ENCODE results near the gene SLC29A3. TPM values are rescaled to one million over a fixed set of nuclear protein-coding genes. Genes with fewer than 3 reads are reported as not detected.

Gene SLC29A3
- total RNA-seq, 1 experiment from 2014 or later = 4.4 TPM

- POLR2A ChIA-PET (ENCODE audit: unreplicated experiment) = no interaction called here
- intact Hi-C loops (cut with micrococcal nuclease) = no loop called here
- CTCF ChIA-PET = no interaction called here
Measured at GRCh38 chr10:71375952-71376351, 56.9 kb downstream of the SLC29A3 start.

GRCh38 chr10:71378336-71379117 lies 59.5 kb downstream of the SLC29A3 start:
- POLR2A ChIA-PET (ENCODE audit: unreplicated experiment) = no interaction called here
- Histone ChIP-seq H3K9me3 (ENCODE audit: low read length) (no peaks in the 10 kb centered on the region), H3K9me2 (replicated peaks; ENCODE audit: low read length) (no peaks in the 10 kb centered on the region), H4K20me1 (ENCODE audit: low read length) (no peaks in the 10 kb centered on the region), H3K4me2 (ENCODE audit: low read length) (no peak overlapping the region), H3K4me3 (ENCODE audit: low read length) (no peak overlapping the region), H3K27ac (ENCODE audit: low read length) (no peak overlapping the region), H3F3A (ENCODE audit: low read length, unreplicated experiment) (no peaks in the 10 kb centered on the region), H3K36me3 (ENCODE audit: low read depth, low read length) (no peaks in the 10 kb centered on the region), H3K79me2 (ENCODE audit: low read length) (no peaks in the 10 kb centered on the region), H2AFZ (ENCODE audit: low read length) (no peak overlapping the region), H3K9ac (ENCODE audit: low read length) (no peak overlapping the region), H3K27me3 (ENCODE audit: low read length) (no peaks in the 10 kb centered on the region), H3K4me1 (ENCODE audit: insufficient read depth, low read length) (peaks cover 9% of the 10 kb centered on the region)
- CTCF ChIA-PET = interaction anchor here (0.6 to 0.8 kb wide), 2 partner anchors 59 to 88 kb away, joined by 3 to 4 read pairs; partner anchors contain the start of gene SLC29A3
- TF ChIP-seq EZH2 (IDR thresholded peaks at IDR 0.05; ENCODE audit: low read length, unreplicated experiment) (no peak), EZH2phosphoT487 (IDR thresholded peaks at IDR 0.05; ENCODE audit: borderline replicate concordance, low read length) (no peak), CTCF (conservative IDR thresholded peaks at IDR 0.05; ENCODE audit: low read depth, low read length) (no peak)
- intact Hi-C loops (cut with micrococcal nuclease) = no loop called here
- no peak for ATAC-seq
- no peak for DNase-seq
- no TSS peak for BruUV-seq (replicated peaks)

More at GRCh38 chr10:71375952-71376351, 56.9 kb downstream of the SLC29A3 start:
- BruUV-seq (replicated peaks) = no TSS peak
- no peaks in the 10 kb centered on the region for H3K36me3 ChIP-seq (ENCODE audit: low read depth, low read length)
- H3K27me3 ChIP-seq (ENCODE audit: low read length) = no peaks in the 10 kb centered on the region
- H4K20me1 ChIP-seq (ENCODE audit: low read length) = no peaks in the 10 kb centered on the region
- H3F3A ChIP-seq (ENCODE audit: low read length, unreplicated experiment) = no peaks in the 10 kb centered on the region
- no peaks in the 10 kb centered on the region for H3K79me2 ChIP-seq (ENCODE audit: low read length)
- TF ChIP-seq EZH2 (IDR thresholded peaks at IDR 0.05; ENCODE audit: low read length, unreplicated experiment) = no peak
- no peak for TF ChIP-seq EZH2phosphoT487 (IDR thresholded peaks at IDR 0.05; ENCODE audit: borderline replicate concordance, low read length)
- no peak for TF ChIP-seq CTCF (conservative IDR thresholded peaks at IDR 0.05; ENCODE audit: low read depth, low read length)
- ATAC-seq (no peak), DNase-seq (no peak)
- H3K4me1 ChIP-seq (ENCODE audit: insufficient read depth, low read length) = peaks cover 9% of the 10 kb centered on the region
- H3K9me2 ChIP-seq (replicated peaks; ENCODE audit: low read length) = no peaks in the 10 kb centered on the region
- H3K27ac ChIP-seq (ENCODE audit: low read length) = no peak overlapping the region
- H3K4me3 ChIP-seq (ENCODE audit: low read length) = no peak overlapping the region
- no peak overlapping the region for H3K9ac ChIP-seq (ENCODE audit: low read length)
- no peak overlapping the region for H2AFZ ChIP-seq (ENCODE audit: low read length)
- no peak overlapping the region for H3K4me2 ChIP-seq (ENCODE audit: low read length)
- H3K9me3 ChIP-seq (ENCODE audit: low read length) = no peaks in the 10 kb centered on the region

- peaks cover 9% of the 10 kb centered on the region for H3K4me1 ChIP-seq (ENCODE audit: insufficient read depth, low read length)
- H3K9ac ChIP-seq (ENCODE audit: low read length) = no peak overlapping the region
- no peaks in the 10 kb centered on the region for H3K27me3 ChIP-seq (ENCODE audit: low read length)
- DNase-seq (no peak), ATAC-seq (no peak)
- no peaks in the 10 kb centered on the region for H3K9me3 ChIP-seq (ENCODE audit: low read length)
- no peaks in the 10 kb centered on the region for H3K36me3 ChIP-seq (ENCODE audit: low read depth, low read length)
- H3K9me2 ChIP-seq (replicated peaks; ENCODE audit: low read length) = no peaks in the 10 kb centered on the region
- no peaks in the 10 kb centered on the region for H4K20me1 ChIP-seq (ENCODE audit: low read length)
- ChIA-PET POLR2A (ENCODE audit: unreplicated experiment) (no interaction called here), CTCF (interaction anchor here (0.6 kb wide), 1 partner anchor 88 kb away, joined by 3 read pairs; no protein-coding TSS in a partner anchor)
- H3K4me2 ChIP-seq (ENCODE audit: low read length) = no peak overlapping the region
- no peaks in the 10 kb centered on the region for H3F3A ChIP-seq (ENCODE audit: low read length, unreplicated experiment)
- H3K4me3 ChIP-seq (ENCODE audit: low read length) = no peak overlapping the region
- TF ChIP-seq CTCF (conservative IDR thresholded peaks at IDR 0.05; ENCODE audit: low read depth, low read length) = no peak
- TF ChIP-seq EZH2 (IDR thresholded peaks at IDR 0.05; ENCODE audit: low read length, unreplicated experiment) = no peak
- no peak for TF ChIP-seq EZH2phosphoT487 (IDR thresholded peaks at IDR 0.05; ENCODE audit: borderline replicate concordance, low read length)
- no peaks in the 10 kb centered on the region for H3K79me2 ChIP-seq (ENCODE audit: low read length)
- intact Hi-C loops (cut with micrococcal nuclease) = no loop called here
- no TSS peak for BruUV-seq (replicated peaks)
- no peak overlapping the region for H2AFZ ChIP-seq (ENCODE audit: low read length)
- H3K27ac ChIP-seq (ENCODE audit: low read length) = no peak overlapping the region
Measured at GRCh38 chr10:71379118-71379766, 60.2 kb downstream of the SLC29A3 start.
